Activated CD4-positive, alpha-beta T cell treated with anti-CD3 and anti-CD28 coated beads, Interleukin-2, amount 50 U/mL, for 48 hours (primary cell): ENCODE measurements around the gene PRKAA1.

Experiments used
- DNase-seq, 2 experiments: peaks; one replicate each; pipeline ENCODE4 v3.0.0-alpha.2; 2020

The PRKAA1 gene

GRCh38 chr5:40798012-40798800 is at the start of gene PRKAA1:
TSS of gene PRKAA1 (minus strand) at chr5:40798374. CDS start at chr5:40798189, 185 bp downstream.
- DNase-seq, result peak; percentile 84 to 86

GRCh38 chr5:40847525-40847924 is 49.4 kb upstream of the PRKAA1 start:
- DNase-seq, result no peak

- DNase-seq, result no peak
Observed at GRCh38 chr5:40846371-40846770, 48.2 kb upstream of the PRKAA1 start.

- DNase-seq, result no peak
Observed at GRCh38 chr5:40844565-40844964, 46.4 kb upstream of the PRKAA1 start.

- no peak for DNase-seq
Observed at GRCh38 chr5:40842351-40842750, 44.2 kb upstream of the PRKAA1 start.

GRCh38 chr5:40841068-40841805 is 43.1 kb upstream of the PRKAA1 start, which contains the start of gene CARD6:
TSS of gene CARD6 (plus strand) at chr5:40841367. CDS start at chr5:40841383, 16 bp downstream.
- DNase-seq, result no peak

- DNase-seq, result no peak
Observed at GRCh38 chr5:40838086-40838485, 39.9 kb upstream of the PRKAA1 start.

GRCh38 chr5:40834849-40835787 is 36.9 kb upstream of the PRKAA1 start, which contains the start of gene RPL37:
TSS of gene RPL37 (minus strand) at chr5:40835222. CDS start at chr5:40835185, 37 bp downstream.
- DNase-seq, result peak; percentile 90 to 94

- peak in 1 of 2 experiments; percentile 36 for DNase-seq
Observed at GRCh38 chr5:40834391-40834848, 36.2 kb upstream of the PRKAA1 start.

- no peak for DNase-seq
Observed at GRCh38 chr5:40833712-40834229, 35.6 kb upstream of the PRKAA1 start.

- no peak for DNase-seq
Observed at GRCh38 chr5:40832345-40832744, 34.2 kb upstream of the PRKAA1 start.

- DNase-seq, result peak in 1 of 2 experiments; percentile 38
Observed at GRCh38 chr5:40831346-40832210, 33.4 kb upstream of the PRKAA1 start.

GRCh38 chr5:40829748-40830533 is 31.8 kb upstream of the PRKAA1 start:
- DNase-seq, result no peak

GRCh38 chr5:40828690-40829661 is 30.8 kb upstream of the PRKAA1 start:
- DNase-seq, result no peak

- no peak for DNase-seq
Observed at GRCh38 chr5:40828021-40828631, 30.0 kb upstream of the PRKAA1 start.

GRCh38 chr5:40827188-40827977 is 29.2 kb upstream of the PRKAA1 start:
- DNase-seq, result no peak

- no peak for DNase-seq
Observed at GRCh38 chr5:40826489-40827187, 28.5 kb upstream of the PRKAA1 start.
